ENCODE data around the gene MTHFS.
A peak's percentile ranks its signal among the peaks of the same experiment; 100 is the strongest.
"Not testable (repeated sequence)": the region's sequence is repeated elsewhere in the genome, so short reads cannot be mapped to it uniquely, and the experiment has no call there.

Gene MTHFS

DNA sequence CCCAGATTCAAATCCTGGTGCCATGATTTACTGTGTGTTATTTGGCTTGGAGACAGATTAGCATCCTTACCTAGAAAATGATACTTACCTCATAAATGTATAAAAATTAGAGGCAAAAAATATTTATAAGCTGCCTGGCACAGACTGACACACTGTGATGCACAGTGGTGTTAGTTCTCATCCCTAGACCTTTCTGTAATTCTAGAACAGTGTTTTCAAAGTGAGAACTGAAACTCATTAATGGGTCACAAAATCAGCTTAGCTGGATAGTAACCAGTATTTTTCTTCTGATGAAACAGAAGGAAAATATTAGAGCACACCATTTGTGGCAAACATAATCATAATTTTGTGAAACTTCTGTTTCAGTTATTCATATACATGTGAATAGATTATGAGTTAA lies 17.9 kb upstream of the MTHFS start:
- Histone ChIP-seq H3K9ac (ENCODE audit: low read length) (no peak overlapping the region), H3K4me1 (ENCODE audit: control insufficient read depth, low read depth, low read length) (no peaks in the 10 kb centered on the region), H3K9me3 (ENCODE audit: control insufficient read depth, low read depth, low read length) (peaks cover 40% of the 10 kb centered on the region), H3K27ac (ENCODE audit: low read length) (no peak overlapping the region), H3K36me3 (ENCODE audit: control insufficient read depth, low read depth, low read length) (peaks cover 9% of the 10 kb centered on the region), H3K4me3 (ENCODE audit: low read length) (no peak overlapping the region), H3K27me3 (ENCODE audit: control insufficient read depth, insufficient read depth, low read length) (no peaks in the 10 kb centered on the region)

DNA sequence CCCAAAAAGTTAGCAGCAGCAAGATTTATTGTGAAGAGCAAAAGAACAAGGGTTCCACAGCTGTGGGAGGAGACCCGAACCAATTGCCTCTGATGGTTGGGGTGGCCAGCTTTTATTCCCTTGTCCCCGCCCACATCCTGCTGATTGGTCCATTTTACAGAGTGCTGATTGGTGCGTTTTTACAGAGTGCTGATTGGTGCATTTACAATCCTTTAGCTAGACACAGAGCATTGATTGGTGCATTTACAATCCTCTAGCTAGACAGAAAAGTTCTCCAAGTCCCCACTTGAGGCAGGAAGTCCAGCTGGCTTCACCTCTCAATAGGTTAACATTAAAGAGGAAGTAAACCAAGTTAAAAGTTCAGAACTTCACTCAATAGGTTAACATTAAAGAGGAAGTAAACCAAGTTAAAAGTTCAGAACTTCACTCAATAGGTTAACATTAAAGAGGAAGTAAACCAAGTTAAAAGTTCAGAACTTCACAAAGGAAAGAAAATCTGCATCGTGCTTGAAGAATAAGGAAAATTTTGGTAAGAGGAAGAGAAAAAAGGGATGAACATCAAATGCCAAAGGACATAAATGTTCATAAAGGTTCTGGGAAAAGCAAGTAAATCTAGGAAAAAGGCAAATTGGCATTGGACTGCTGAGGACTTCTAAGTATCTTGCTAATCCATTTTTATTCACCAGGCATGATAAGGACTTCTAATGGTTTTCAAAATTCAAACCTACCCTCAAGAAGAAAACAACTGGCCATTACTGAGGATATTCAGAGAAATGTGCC lies 12.9 kb upstream of the MTHFS start:
- H3K9me3 ChIP-seq (ENCODE audit: control insufficient read depth, low read depth, low read length); H3K36me3 ChIP-seq (ENCODE audit: control insufficient read depth, low read depth, low read length); H3K4me3 ChIP-seq (ENCODE audit: low read length); H3K27me3 ChIP-seq (ENCODE audit: control insufficient read depth, insufficient read depth, low read length); H3K9ac ChIP-seq (ENCODE audit: low read length); H3K27ac ChIP-seq (ENCODE audit: low read length); H3K4me1 ChIP-seq (ENCODE audit: control insufficient read depth, low read depth, low read length): not testable (repeated sequence)

DNA sequence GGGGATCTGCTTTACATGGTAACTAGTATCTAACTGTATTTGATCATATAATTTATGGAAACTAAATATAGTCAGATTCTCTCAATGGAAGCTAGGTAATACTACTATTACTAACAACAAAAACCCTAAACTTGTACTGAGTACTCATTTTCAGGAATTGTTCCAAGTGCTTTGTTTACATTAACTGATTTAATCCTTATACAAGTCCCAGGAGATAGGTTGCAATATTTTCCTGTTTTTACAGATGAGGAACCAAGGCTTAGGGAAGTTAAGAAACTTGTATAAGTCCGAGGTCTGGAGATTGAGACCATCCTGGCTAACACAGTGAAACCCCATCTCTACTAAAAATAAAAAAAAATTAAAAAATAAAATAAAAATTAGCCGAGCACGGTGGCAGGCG lies 7.5 kb upstream of the MTHFS start:
- Histone ChIP-seq H3K9me3 (ENCODE audit: control insufficient read depth, low read depth, low read length) (no peaks in the 10 kb centered on the region), H3K36me3 (ENCODE audit: control insufficient read depth, low read depth, low read length) (peaks cover 3% of the 10 kb centered on the region), H3K27ac (ENCODE audit: low read length) (no peak overlapping the region), H3K9ac (ENCODE audit: low read length) (no peak overlapping the region), H3K4me3 (ENCODE audit: low read length) (no peak overlapping the region), H3K4me1 (ENCODE audit: control insufficient read depth, low read depth, low read length) (no peaks in the 10 kb centered on the region), H3K27me3 (ENCODE audit: control insufficient read depth, insufficient read depth, low read length) (no peaks in the 10 kb centered on the region)

DNA sequence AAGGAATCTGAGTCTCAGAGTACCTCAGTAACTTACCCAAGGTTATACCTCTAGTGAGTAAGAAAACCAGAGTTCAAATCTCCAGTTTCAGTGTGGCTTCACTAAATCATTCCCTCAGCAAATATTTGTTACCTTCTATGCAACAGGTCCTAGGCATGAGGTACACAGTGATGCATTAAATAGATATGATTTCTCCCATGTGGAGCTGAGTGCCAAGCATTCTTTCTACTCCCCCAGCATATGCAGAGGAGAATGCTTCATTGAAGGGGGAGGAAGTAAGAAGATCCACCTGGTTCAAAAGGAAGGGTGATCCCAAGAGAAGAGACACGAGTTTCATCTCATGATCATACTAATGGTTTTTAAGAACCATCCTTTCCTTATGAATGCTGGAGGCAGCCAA lies 6.8 kb upstream of the MTHFS start:
- Histone ChIP-seq H3K9me3 (ENCODE audit: control insufficient read depth, low read depth, low read length) (no peaks in the 10 kb centered on the region), H3K27ac (ENCODE audit: low read length) (no peak overlapping the region), H3K27me3 (ENCODE audit: control insufficient read depth, insufficient read depth, low read length) (no peaks in the 10 kb centered on the region), H3K4me1 (ENCODE audit: control insufficient read depth, low read depth, low read length) (no peaks in the 10 kb centered on the region), H3K36me3 (ENCODE audit: control insufficient read depth, low read depth, low read length) (peaks cover 3% of the 10 kb centered on the region), H3K4me3 (ENCODE audit: low read length) (no peak overlapping the region), H3K9ac (ENCODE audit: low read length) (no peak overlapping the region)

DNA sequence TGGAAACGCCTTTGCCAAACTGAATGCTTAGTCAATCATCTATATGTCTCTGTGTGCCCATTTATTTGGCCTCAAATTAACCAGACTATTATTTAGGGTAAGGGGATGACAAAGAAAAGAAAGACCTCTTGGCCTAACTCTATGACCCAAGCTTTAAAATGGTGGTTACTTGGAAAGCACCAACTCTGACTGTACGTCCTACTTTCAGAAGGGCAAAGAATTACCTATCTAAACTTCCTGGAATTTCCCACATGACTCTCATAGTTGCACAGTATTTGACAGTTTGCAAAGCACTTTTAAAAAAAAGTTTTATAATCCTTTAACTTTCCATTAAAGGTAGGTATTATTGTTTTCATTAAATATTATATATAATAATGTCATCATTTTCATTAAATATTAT lies 6.3 kb upstream of the MTHFS start:
- Histone ChIP-seq H3K4me1 (ENCODE audit: control insufficient read depth, low read depth, low read length) (no peaks in the 10 kb centered on the region), H3K36me3 (ENCODE audit: control insufficient read depth, low read depth, low read length) (peaks cover 3% of the 10 kb centered on the region), H3K9me3 (ENCODE audit: control insufficient read depth, low read depth, low read length) (no peaks in the 10 kb centered on the region), H3K27ac (ENCODE audit: low read length) (no peak overlapping the region), H3K9ac (ENCODE audit: low read length) (no peak overlapping the region), H3K4me3 (ENCODE audit: low read length) (no peak overlapping the region), H3K27me3 (ENCODE audit: control insufficient read depth, insufficient read depth, low read length) (no peaks in the 10 kb centered on the region)

DNA sequence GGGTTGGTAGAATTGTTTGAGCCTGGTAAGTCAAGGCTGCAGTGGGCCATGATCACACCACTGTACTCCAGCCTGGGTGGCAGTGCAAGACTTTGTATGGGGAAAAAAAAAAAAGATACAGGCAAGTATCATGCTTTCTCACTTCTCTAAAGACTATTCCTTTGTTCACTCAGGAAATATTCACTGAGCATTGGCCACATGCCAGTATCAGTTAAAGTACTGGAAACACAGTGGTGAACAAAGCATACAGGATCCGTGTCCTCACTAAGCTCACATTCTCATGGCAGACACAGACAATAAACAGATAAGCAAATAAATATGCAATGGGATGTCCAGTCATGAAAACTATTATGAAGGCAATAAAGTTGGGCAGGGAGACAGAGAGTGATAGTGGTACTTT lies 5.1 kb upstream of the MTHFS start:
- Histone ChIP-seq H3K9ac (ENCODE audit: low read length) (no peak overlapping the region), H3K27me3 (ENCODE audit: control insufficient read depth, insufficient read depth, low read length) (no peaks in the 10 kb centered on the region), H3K4me3 (ENCODE audit: low read length) (no peak overlapping the region), H3K4me1 (ENCODE audit: control insufficient read depth, low read depth, low read length) (peaks cover 7% of the 10 kb centered on the region), H3K36me3 (ENCODE audit: control insufficient read depth, low read depth, low read length) (no peaks in the 10 kb centered on the region), H3K9me3 (ENCODE audit: control insufficient read depth, low read depth, low read length) (no peaks in the 10 kb centered on the region), H3K27ac (ENCODE audit: low read length) (no peak overlapping the region)

DNA sequence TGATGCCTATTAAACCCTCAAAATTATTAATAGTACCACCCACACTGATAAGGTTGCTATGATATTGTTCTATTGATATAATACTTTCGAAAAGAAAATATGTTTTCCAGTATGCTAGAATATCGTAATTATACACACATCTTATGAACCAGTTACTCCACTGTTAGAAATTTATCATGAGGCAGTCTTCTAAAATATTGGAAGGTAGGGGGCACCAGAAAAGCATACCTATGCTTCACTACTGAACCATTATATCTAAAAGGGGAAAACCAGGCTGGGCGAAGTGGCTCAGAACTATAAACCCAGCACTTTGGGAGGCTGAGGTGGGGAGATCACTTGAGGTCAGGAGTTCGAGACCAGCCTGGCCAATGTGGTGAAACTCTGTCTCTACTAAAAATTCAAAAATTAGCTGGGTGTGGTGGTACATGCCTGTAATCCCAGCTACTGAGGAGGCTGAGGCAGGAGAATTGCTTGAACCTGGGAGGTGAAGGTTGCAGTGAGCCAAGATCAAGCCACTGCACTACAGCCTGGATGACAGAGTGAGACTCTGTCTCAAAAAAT lies 4.1 kb upstream of the MTHFS start:
- not testable (repeated sequence) for H3K27me3 ChIP-seq (ENCODE audit: control insufficient read depth, insufficient read depth, low read length); H3K27ac ChIP-seq (ENCODE audit: low read length); H3K9me3 ChIP-seq (ENCODE audit: control insufficient read depth, low read depth, low read length); H3K4me3 ChIP-seq (ENCODE audit: low read length); H3K36me3 ChIP-seq (ENCODE audit: control insufficient read depth, low read depth, low read length); H3K9ac ChIP-seq (ENCODE audit: low read length)
- peaks cover 10% of the 10 kb centered on the region for H3K4me1 ChIP-seq (ENCODE audit: control insufficient read depth, low read depth, low read length)

DNA sequence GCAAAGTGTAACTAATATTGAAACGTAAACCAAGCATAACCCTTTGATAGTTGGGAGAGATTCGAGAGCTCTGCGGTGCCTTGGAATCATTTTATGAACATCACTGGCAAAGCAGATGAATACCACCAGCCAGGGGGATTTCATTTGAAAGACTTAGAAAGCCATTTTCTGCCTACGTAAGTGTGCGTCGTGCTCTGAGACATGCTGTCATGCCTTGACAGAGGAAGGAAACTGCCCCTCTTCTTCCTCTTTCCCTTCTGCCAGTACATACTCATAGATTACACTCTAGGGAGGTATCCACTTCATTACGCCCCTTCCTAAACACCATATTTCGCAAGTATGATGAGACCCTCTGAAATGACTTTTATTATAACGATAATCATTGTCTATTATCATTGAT lies 3.3 kb upstream of the MTHFS start:
- Histone ChIP-seq H3K9ac (ENCODE audit: low read length) (no peak overlapping the region), H3K4me3 (ENCODE audit: low read length) (no peak overlapping the region), H3K4me1 (ENCODE audit: control insufficient read depth, low read depth, low read length) (peaks cover 17% of the 10 kb centered on the region), H3K27me3 (ENCODE audit: control insufficient read depth, insufficient read depth, low read length) (no peaks in the 10 kb centered on the region), H3K36me3 (ENCODE audit: control insufficient read depth, low read depth, low read length) (no peaks in the 10 kb centered on the region), H3K27ac (ENCODE audit: low read length) (no peak overlapping the region), H3K9me3 (ENCODE audit: control insufficient read depth, low read depth, low read length) (no peaks in the 10 kb centered on the region)

DNA sequence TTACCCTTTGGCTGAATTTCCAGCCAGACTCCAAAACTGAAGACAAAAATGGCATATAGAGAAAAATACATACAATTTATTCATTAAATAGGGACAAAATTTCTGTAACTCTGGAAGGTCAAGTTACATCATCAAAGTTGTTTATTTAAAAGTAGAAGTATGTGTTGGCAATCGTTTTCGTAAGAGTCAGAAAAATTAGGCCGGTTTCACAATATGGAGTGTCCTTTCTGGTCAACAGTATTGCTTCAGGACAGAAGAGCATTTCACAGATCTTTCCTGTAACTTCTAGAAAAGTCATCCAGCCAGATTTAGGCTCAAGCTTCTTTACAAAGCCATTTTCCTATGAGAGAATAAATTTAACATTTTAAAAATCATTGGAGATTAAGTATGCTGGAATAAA lies 2.0 kb upstream of the MTHFS start:
- H3K9ac ChIP-seq (ENCODE audit: low read length); H3K36me3 ChIP-seq (ENCODE audit: control insufficient read depth, low read depth, low read length); H3K27me3 ChIP-seq (ENCODE audit: control insufficient read depth, insufficient read depth, low read length); H3K4me3 ChIP-seq (ENCODE audit: low read length); H3K27ac ChIP-seq (ENCODE audit: low read length); H3K9me3 ChIP-seq (ENCODE audit: control insufficient read depth, low read depth, low read length): not testable (repeated sequence)
- H3K4me1 ChIP-seq (ENCODE audit: control insufficient read depth, low read depth, low read length): peaks cover 17% of the 10 kb centered on the region

DNA sequence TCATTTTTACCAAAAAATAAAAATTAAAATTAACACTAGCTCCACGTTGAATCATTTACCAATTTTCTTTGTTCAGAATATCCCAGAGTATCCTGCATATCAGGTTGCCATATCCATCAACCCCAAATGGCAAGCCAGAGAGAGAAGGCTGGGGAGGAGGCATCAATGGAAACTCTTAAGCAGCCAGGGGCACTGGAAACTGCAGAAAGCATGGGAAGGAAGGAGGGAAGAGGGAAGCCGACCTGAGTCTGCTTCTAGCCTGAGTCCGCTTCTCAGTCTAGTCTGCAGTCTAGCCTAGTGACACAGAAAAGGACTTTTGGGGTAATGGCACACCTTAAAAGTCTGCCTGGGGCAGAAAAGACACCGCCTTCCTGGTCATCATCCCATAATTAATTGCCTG lies 1.6 kb upstream of the MTHFS start:
- H3K4me3 ChIP-seq (ENCODE audit: low read length): no peak overlapping the region
- H3K27me3 ChIP-seq (ENCODE audit: control insufficient read depth, insufficient read depth, low read length): no peaks in the 10 kb centered on the region
- H3K27ac ChIP-seq (ENCODE audit: low read length): no peak overlapping the region
- no peaks in the 10 kb centered on the region for H3K36me3 ChIP-seq (ENCODE audit: control insufficient read depth, low read depth, low read length)
- no peak overlapping the region for H3K9ac ChIP-seq (ENCODE audit: low read length)
- no peaks in the 10 kb centered on the region for H3K9me3 ChIP-seq (ENCODE audit: control insufficient read depth, low read depth, low read length)
- H3K4me1 ChIP-seq (ENCODE audit: control insufficient read depth, low read depth, low read length): peaks cover 17% of the 10 kb centered on the region

DNA sequence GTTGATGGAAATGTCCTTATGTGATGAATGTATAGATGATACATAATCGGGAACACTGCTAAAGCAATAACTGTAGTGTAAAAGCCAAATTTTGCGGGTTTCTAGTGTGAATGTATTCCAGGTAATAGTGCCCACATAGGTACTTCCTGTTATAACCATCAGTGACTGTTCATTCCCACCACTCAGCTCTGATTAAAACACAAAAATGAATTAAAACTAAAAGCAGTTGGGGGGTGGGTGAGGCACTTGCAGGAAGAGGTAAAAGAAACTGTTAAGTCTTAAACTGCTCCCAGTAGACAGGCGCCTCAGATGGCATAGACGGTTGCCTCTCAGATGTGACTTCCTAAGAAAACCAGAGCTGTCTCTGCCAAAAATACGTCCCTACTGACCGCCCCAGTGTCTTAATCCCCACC lies 893 bp upstream of the MTHFS start:
- H3K4me3 ChIP-seq (ENCODE audit: low read length): peak overlapping the region; percentile 89
- no peaks in the 10 kb centered on the region for H3K27me3 ChIP-seq (ENCODE audit: control insufficient read depth, insufficient read depth, low read length)
- peaks cover 17% of the 10 kb centered on the region for H3K4me1 ChIP-seq (ENCODE audit: control insufficient read depth, low read depth, low read length)
- H3K9ac ChIP-seq (ENCODE audit: low read length): peak overlapping the region; percentile 85
- no peaks in the 10 kb centered on the region for H3K36me3 ChIP-seq (ENCODE audit: control insufficient read depth, low read depth, low read length)
- no peak overlapping the region for H3K27ac ChIP-seq (ENCODE audit: low read length)
- no peaks in the 10 kb centered on the region for H3K9me3 ChIP-seq (ENCODE audit: control insufficient read depth, low read depth, low read length)

DNA sequence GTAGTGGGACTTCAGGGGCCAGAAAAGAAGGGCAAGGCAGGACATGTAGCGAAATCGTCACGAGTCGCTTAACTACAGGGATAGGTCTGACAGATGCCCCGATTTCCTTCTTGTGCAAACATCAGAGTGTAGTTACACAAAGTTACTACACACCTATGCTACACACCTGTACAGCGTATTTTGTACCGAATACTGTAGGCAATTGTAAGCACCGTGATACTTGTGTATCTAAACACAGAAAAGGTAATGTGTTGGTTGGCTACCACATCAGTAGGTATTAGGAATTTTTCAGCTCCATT lies 515 bp upstream of the MTHFS start:
- Histone ChIP-seq H3K27ac (ENCODE audit: low read length) (peak overlapping the region; percentile 77), H3K36me3 (ENCODE audit: control insufficient read depth, low read depth, low read length) (no peaks in the 10 kb centered on the region), H3K9me3 (ENCODE audit: control insufficient read depth, low read depth, low read length) (no peaks in the 10 kb centered on the region), H3K4me1 (ENCODE audit: control insufficient read depth, low read depth, low read length) (peaks cover 17% of the 10 kb centered on the region), H3K27me3 (ENCODE audit: control insufficient read depth, insufficient read depth, low read length) (no peaks in the 10 kb centered on the region), H3K4me3 (ENCODE audit: low read length) (peak overlapping the region; percentile 89), H3K9ac (ENCODE audit: low read length) (peak overlapping the region; percentile 85)
